ENCODE results near the gene MYBPC2. TPM values are rescaled to one million over a fixed set of nuclear protein-coding genes. Genes with fewer than 3 reads are reported as not detected.

Gene MYBPC2
- total RNA-seq, 1 donor from 2014 or later = not detected

GRCh38 chr19:50488389-50489194 is 55.9 kb downstream of the MYBPC2 start:
- DNase-seq (ENCODE audit: low spot score) = no peak
- intact Hi-C loops (cut with DNase I) = no loop called here
- no peak for ATAC-seq

- DNase-seq (ENCODE audit: low spot score) (no peak), ATAC-seq (no peak)
- intact Hi-C loops (cut with DNase I) = no loop called here
These were observed 56.8 kb downstream of the MYBPC2 start for GRCh38 chr19:50489461-50490011.

GRCh38 chr19:50490411-50490811 is 57.7 kb downstream of the MYBPC2 start:
- no peak for DNase-seq (ENCODE audit: low spot score)
- intact Hi-C loops (cut with DNase I) = no loop called here
- no peak for ATAC-seq

GRCh38 chr19:50490991-50491472 is 58.3 kb downstream of the MYBPC2 start:
- intact Hi-C loops (cut with DNase I) = no loop called here
- no peak for ATAC-seq
- no peak for DNase-seq (ENCODE audit: low spot score)

GRCh38 chr19:50492303-50493052 is 59.8 kb downstream of the MYBPC2 start:
- intact Hi-C loops (cut with DNase I) = no loop called here
- ATAC-seq (no peak), DNase-seq (ENCODE audit: low spot score) (no peak)

- no peak for DNase-seq (ENCODE audit: low spot score)
- ATAC-seq = no peak
- intact Hi-C loops (cut with DNase I) = no loop called here
These were observed 60.5 kb downstream of the MYBPC2 start for GRCh38 chr19:50493171-50493570.

- DNase-seq (ENCODE audit: low spot score) (no peak), ATAC-seq (no peak)
- intact Hi-C loops (cut with DNase I) = no loop called here
These were observed 61.7 kb downstream of the MYBPC2 start for GRCh38 chr19:50494186-50495019.

GRCh38 chr19:50495020-50495531 is 62.4 kb downstream of the MYBPC2 start:
- DNase-seq (ENCODE audit: low spot score) (no peak), ATAC-seq (no peak)
- intact Hi-C loops (cut with DNase I) = no loop called here

- peak; percentile 92 for ATAC-seq
- peak; percentile 78 for DNase-seq (ENCODE audit: low spot score)
- intact Hi-C loops (cut with DNase I) = no loop called here
These were observed 63.7 kb downstream of the MYBPC2 start for GRCh38 chr19:50496189-50497021.

- ATAC-seq = peak; percentile 6
These were observed 64.3 kb downstream of the MYBPC2 start for GRCh38 chr19:50497022-50497405.

GRCh38 chr19:50498219-50499056 is 65.7 kb downstream of the MYBPC2 start:
- intact Hi-C loops (cut with DNase I) = no loop called here
- no peak for ATAC-seq
- no peak for DNase-seq (ENCODE audit: low spot score)

More at GRCh38 chr19:50497022-50497405, 64.3 kb downstream of the MYBPC2 start:
- no peak for DNase-seq (ENCODE audit: low spot score)
- intact Hi-C loops (cut with DNase I) = no loop called here

- intact Hi-C loops (cut with DNase I) = no loop called here
- ATAC-seq (peak; percentile 13), DNase-seq (ENCODE audit: low spot score) (no peak)
These were observed 67.5 kb downstream of the MYBPC2 start for GRCh38 chr19:50500060-50500752.

GRCh38 chr19:50500753-50501151 is 68.1 kb downstream of the MYBPC2 start:
- DNase-seq (ENCODE audit: low spot score) (no peak), ATAC-seq (no peak)
- intact Hi-C loops (cut with DNase I) = no loop called here

GRCh38 chr19:50501186-50501567 is 68.5 kb downstream of the MYBPC2 start:
- no peak for DNase-seq (ENCODE audit: low spot score)
- intact Hi-C loops (cut with DNase I) = no loop called here
- ATAC-seq = no peak

GRCh38 chr19:50501568-50502475 is 69.1 kb downstream of the MYBPC2 start:
- ATAC-seq = peak; percentile 7
- intact Hi-C loops (cut with DNase I) = no loop called here
- DNase-seq (ENCODE audit: low spot score) = no peak
